ES-I3 (cell line): Measurements from ENCODE around the gene C16orf96.

ENCODE experiments used
- H3K36me3 ChIP-seq: 2 replicates; pipeline ENCODE4 v1.6.1; 2013; ENCODE audit warnings: mild to moderate bottlenecking, low read length, control low read depth, moderate library complexity; ENCODE audit not compliant: insufficient read depth
- H3K4me1 ChIP-seq: 2 replicates; pipeline ENCODE4 v1.6.1; 2013; ENCODE audit warnings: mild to moderate bottlenecking, control low read depth, low read length; ENCODE audit not compliant: insufficient read depth
- H3K9ac ChIP-seq: 2 replicates; pipeline ENCODE4 v1.6.1; 2013; ENCODE audit warnings: low read depth, mild to moderate bottlenecking, low read length, moderate library complexity
- H3K9me3 ChIP-seq: 2 replicates; pipeline ENCODE4 v1.6.1; 2013; ENCODE audit warnings: mild to moderate bottlenecking, low read length, moderate library complexity; ENCODE audit not compliant: control insufficient read depth, insufficient read depth

Gene C16orf96

GRCh38 chr16:4639899-4640509, 83.9 kb downstream of the C16orf96 start:
- H3K9me3 ChIP-seq, result no peaks in the 10 kb centered on the region
- H3K36me3 ChIP-seq, result no peaks in the 10 kb centered on the region; the same call in 1 of the 2 replicates
- H3K9ac ChIP-seq, result no peak overlapping the region
- no peaks in the 10 kb centered on the region for H3K4me1 ChIP-seq

DNA sequence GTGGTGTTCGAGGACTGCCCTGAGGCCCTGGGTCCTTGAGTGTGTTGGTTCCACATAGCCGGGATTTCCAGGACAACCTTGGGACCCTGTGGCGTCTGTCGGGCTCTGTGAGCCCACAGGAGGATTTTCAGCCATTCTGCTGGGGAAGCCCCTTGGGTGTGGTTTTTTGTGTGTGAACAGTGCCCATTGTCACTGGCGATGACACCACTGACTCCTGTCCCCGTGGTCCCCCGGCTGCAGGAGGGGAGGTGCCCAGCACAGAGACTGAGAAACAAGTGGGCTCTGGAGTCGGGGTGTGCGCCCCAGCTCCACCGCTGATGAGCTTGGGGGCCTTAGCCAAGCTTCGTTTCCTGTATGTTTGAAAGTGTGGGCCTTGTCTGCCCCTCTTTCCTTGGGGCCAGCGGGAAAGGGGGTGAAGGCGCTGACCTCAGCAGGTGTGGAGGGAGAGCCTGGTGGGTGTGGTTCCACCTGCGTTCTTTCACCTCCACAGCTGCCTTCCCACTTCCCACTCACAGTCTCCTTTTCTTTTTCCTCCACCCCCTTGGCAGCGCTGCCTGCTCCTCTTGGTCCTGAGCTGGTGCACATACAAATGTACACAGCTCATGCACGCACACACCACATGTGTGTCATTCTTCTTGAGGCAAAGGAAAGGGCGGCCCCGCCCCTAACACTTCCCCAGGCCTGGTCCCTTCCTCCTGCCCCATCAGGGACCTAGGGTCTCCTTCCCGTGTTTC, 84.6 kb downstream of the C16orf96 start:
- H3K4me1 ChIP-seq, result no peaks in the 10 kb centered on the region
- H3K36me3 ChIP-seq, result no peaks in the 10 kb centered on the region; the same call in 1 of the 2 replicates
- no peak overlapping the region for H3K9ac ChIP-seq
- no peaks in the 10 kb centered on the region for H3K9me3 ChIP-seq

GRCh38 chr16:4641306-4641687, 85.2 kb downstream of the C16orf96 start:
- Histone ChIP-seq H3K9ac (no peak overlapping the region), H3K36me3 (no peaks in the 10 kb centered on the region; the same call in 1 of the 2 replicates), H3K9me3 (no peaks in the 10 kb centered on the region), H3K4me1 (no peaks in the 10 kb centered on the region)

DNA sequence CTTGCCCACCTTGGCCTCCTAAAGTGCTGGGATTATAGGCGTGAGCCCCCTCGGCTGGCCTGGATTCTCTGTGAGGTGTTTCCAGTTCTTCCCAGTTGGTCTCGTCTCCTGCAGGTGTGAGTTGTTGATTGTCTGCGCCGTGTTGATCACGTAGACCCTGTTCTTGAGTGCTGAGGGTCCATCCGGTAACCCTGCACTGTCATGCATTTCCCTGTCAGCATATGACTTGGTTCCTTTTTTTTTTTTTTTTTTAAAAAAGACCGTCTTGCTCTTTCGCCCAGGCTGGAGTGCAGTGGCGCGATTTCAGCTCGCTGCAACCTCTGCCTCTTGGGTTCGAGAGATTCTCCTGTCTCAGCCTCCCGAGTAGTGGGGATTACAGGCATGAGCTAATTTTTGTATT, 85.8 kb downstream of the C16orf96 start:
- no peaks in the 10 kb centered on the region for H3K9me3 ChIP-seq
- H3K36me3 ChIP-seq, result no peaks in the 10 kb centered on the region
- no peak overlapping the region for H3K9ac ChIP-seq
- H3K4me1 ChIP-seq, result no peaks in the 10 kb centered on the region

GRCh38 chr16:4646773-4647643, 90.9 kb downstream of the C16orf96 start:
- Histone ChIP-seq H3K9me3 (no peaks in the 10 kb centered on the region), H3K36me3 (no peaks in the 10 kb centered on the region; the same call in 1 of the 2 replicates), H3K9ac (no peak overlapping the region), H3K4me1 (no peaks in the 10 kb centered on the region)

DNA sequence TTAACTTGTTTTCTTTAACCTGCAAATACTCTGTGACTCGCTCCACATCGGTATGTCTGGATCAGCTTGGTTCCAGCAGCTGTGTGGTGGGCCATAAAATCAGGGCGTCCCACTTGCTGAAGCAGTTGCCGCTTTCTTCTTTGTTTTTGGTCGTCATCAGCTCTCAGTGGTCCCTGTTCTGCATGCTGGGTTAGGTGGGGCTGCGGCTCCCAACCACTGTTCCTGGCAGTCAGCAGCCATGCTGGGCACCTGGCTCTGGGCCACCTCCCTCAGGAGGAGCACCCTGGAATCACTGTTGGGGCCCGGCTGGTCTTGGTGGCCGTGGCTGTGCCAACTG, 91.5 kb downstream of the C16orf96 start:
- Histone ChIP-seq H3K36me3 (no peaks in the 10 kb centered on the region; the same call in 1 of the 2 replicates), H3K4me1 (no peaks in the 10 kb centered on the region), H3K9me3 (no peaks in the 10 kb centered on the region), H3K9ac (no peak overlapping the region)

- H3K36me3 ChIP-seq, result peaks cover 1% of the 10 kb centered on the region
- no peaks in the 10 kb centered on the region for H3K9me3 ChIP-seq
- H3K4me1 ChIP-seq, result no peaks in the 10 kb centered on the region
- H3K9ac ChIP-seq, result no peak overlapping the region
Measured at GRCh38 chr16:4648917-4649316, 92.8 kb downstream of the C16orf96 start.

- Histone ChIP-seq H3K36me3 (peaks cover 3% of the 10 kb centered on the region), H3K4me1 (no peaks in the 10 kb centered on the region), H3K9me3 (no peaks in the 10 kb centered on the region), H3K9ac (no peak overlapping the region)
Measured at GRCh38 chr16:4649744-4650442, 93.8 kb downstream of the C16orf96 start.
